GM12874 (cell line): ENCODE data around the gene TNKS2.

Experiments used
- CTCF ChIP-seq: IDR thresholded peaks from 2 replicates; pipeline ENCODE4 v1.5.1; 2011; ENCODE audit warnings: low read depth, mild to moderate bottlenecking, control low read depth, low read length, moderate library complexity; ENCODE audit not compliant: insufficient read depth

The TNKS2 gene

GRCh38 chr10:91768123-91768522 is 30.1 kb upstream of the TNKS2 start:
- no peak for TF ChIP-seq CTCF

- no peak for TF ChIP-seq CTCF
These were observed 26.3 kb upstream of the TNKS2 start for GRCh38 chr10:91771907-91772306.

- no peak for TF ChIP-seq CTCF
These were observed 25.8 kb upstream of the TNKS2 start for GRCh38 chr10:91772461-91772860.

GRCh38 chr10:91772869-91773268 is 25.4 kb upstream of the TNKS2 start:
- TF ChIP-seq CTCF, result no peak

GRCh38 chr10:91774571-91774970 is 23.7 kb upstream of the TNKS2 start:
- TF ChIP-seq CTCF, result no peak

GRCh38 chr10:91775731-91776130 is 22.5 kb upstream of the TNKS2 start:
- no peak for TF ChIP-seq CTCF

- TF ChIP-seq CTCF, result no peak
These were observed 22.0 kb upstream of the TNKS2 start for GRCh38 chr10:91776266-91776665.

- no peak for TF ChIP-seq CTCF
These were observed 19.7 kb upstream of the TNKS2 start for GRCh38 chr10:91778485-91778884.
